Heart right ventricle (tissue), 16 donors: ENCODE measurements around the gene GRID1. TPM values are rescaled to one million over a fixed set of nuclear protein-coding genes. Genes with fewer than 3 reads are reported as not detected.

Source experiments
- ATAC-seq, 8 donors: fragments of 200-7000 bp; cut with Tn5 transposase; one replicate each; pipeline ENCODE4 v1.9.1; 2020; ENCODE audit warnings: mild to moderate bottlenecking in 8 of 8, moderate library complexity in 8 of 8, moderate number of reproducible peaks in 1 of 8
- DNase-seq, 2 donors: peaks; one replicate each; pipeline ENCODE4 v3.0.0-alpha.2; 2020
- H3K27ac ChIP-seq, 10 donors: fragments of 200-600 bp; sonication (generic) in 2 of 10; one replicate each; pipeline versions ENCODE4 v1.5.0 to v1.8.0; 2020 to 2022; ENCODE audit warnings: mild to moderate bottlenecking in 3 of 10
- H3K27me3 ChIP-seq, 7 donors: fragments of 200-600 bp; one replicate each; pipeline ENCODE4 v1.8.0; 2021 to 2022; ENCODE audit warnings: mild to moderate bottlenecking in 2 of 7
- H3K36me3 ChIP-seq, 9 donors: fragments of 200-600 bp; sonication (generic) in 1 of 9; one replicate each; pipeline versions ENCODE4 v1.5.0 to v1.8.0; 2020 to 2022; ENCODE audit warnings: mild to moderate bottlenecking in 2 of 9
- H3K4me1 ChIP-seq, 9 donors: fragments of 200-600 bp; sonication (generic) in 1 of 9; one replicate each; pipeline versions ENCODE4 v1.5.0 to v1.8.0; 2020 to 2022; ENCODE audit warnings: mild to moderate bottlenecking in 4 of 9
- H3K4me3 ChIP-seq, 10 donors: fragments of 200-600 bp; sonication (generic) in 2 of 10; one replicate each; pipeline versions ENCODE4 v1.5.0 to v1.8.0; 2020 to 2022; ENCODE audit warnings: mild to moderate bottlenecking in 7 of 10, moderate library complexity in 2 of 10
- H3K9me3 ChIP-seq, 11 donors: fragments of 200-600 bp in 10 of 11; sonication (generic) in 2 of 11; one replicate each; pipeline versions ENCODE4 v1.5.0 to v1.8.0; 2013 to 2022; ENCODE audit warnings: mild to moderate bottlenecking in 2 of 11, control low read depth in 1 of 11, moderate library complexity in 1 of 11
- CTCF ChIP-seq, 9 donors: fragments of 200-600 bp; sonication (generic) in 2 of 9; IDR thresholded peaks; one replicate each; pipeline versions ENCODE4 v1.5.0 to v1.8.0; 2021 to 2022; ENCODE audit warnings: antibody characterized with exemption in 9 of 9, mild to moderate bottlenecking in 5 of 9, moderate library complexity in 1 of 9
- WGBS, 2 donors: extraction: QIAGEN DNeasy Blood & Tissue Kit; methylation state at CpG; one replicate each; pipeline ENCODE4 v1.1.7; 2013; ENCODE audit warnings: inconsistent platforms in 1 of 2; 5-methylcytosine and 5-hydroxymethylcytosine counted together
- intact Hi-C, 10 donors: fragments of 100-400 bp; cut with DNase I; formaldehyde crosslinking; loops; one replicate each; pipeline versions ENCODE4 v1.11.1 to v1.14.2; 2022
- polyA plus RNA-seq, 2 donors: library from polyadenylated mRNA; stranded (reverse); fragments of 200-250 nt; gene quantifications; one replicate each; pipeline ENCODE4 v1.2.3, GENCODE V29; 2013
- total RNA-seq, 10 donors: library from RNA; stranded (reverse); fragmentation: NEBNext Ultra II Directional in 3 of 10; extraction: Animal tissue kit (Norgen Biotek cat#: 25700) in 3 of 10; gene quantifications; one replicate each; pipeline versions ENCODE4 v1.2.1 to v1.2.4, GENCODE V29; 2021 to 2023
- donor health status: Arrhythmogenic right ventricular cardiomyopathy.
- donor health status: ischemic (EF 13 %, LVEDD 7.1; RV severe dilation, severe dysfunction).
- donor health status: healthy with polysubstance abuse.
- donor health status: DM: no; HTN: yes; CAD: no.
- donor health status: DM: no; HTN: no; CAD: no.
- donor health status: ischemic (EF 25% LVEDD 6.9; RV normal size, moderate dysfunction).
- donor health status: ischemic (EF 25% LVEDD 5.7; RV mildly dilated, moderate dysfunction).
- donor health status: healthy.
- donor health status: DM: yes; HTN: yes; CAD: no.
- donor health status: Ischemic cardiomyopathy.
- donor health status: ischemic (EF 35%, LVEDD 5.7; RV mildly dilated, moderate dysfunction).
- donor health status: nonischemic (EF 11% LVEDD 7.7; RV severe dilation, severe dysfunction).
- donor health status: DM: yes; HTN: yes; CAD: no.
- donor health status: PGD.
- donor health status: ischemic (EF 29% LVEDD 5.4; RV normal size, mild dysfunction).
- donor health status: nonischemic (EF 23%, LVEDD 6.1; RV moderate dilation, normal function).

The GRID1 gene
- total and polyA plus RNA-seq, 12 donors = 0.44 to 3.4 (median 1.5) TPM

GRCh38 chr10:86335831-86336230 lies 30.8 kb downstream of the GRID1 start:
- no peak for TF ChIP-seq CTCF (IDR thresholded peaks at IDR 0.05)
- ATAC-seq (no peak), DNase-seq (no peak)
- H3K4me3 ChIP-seq = no peak overlapping the region
- WGBS, 2 donors = 83 to 100% methylated on average over 1 of the region's 1 CpG
- H3K9me3 ChIP-seq = no peaks in the 10 kb centered on the region
- H3K27me3 ChIP-seq = peaks cover 0 to 4% (median 0%) of the 10 kb centered on the region in 7 donors
- no peaks in the 10 kb centered on the region for H3K4me1 ChIP-seq
- no peaks in the 10 kb centered on the region for H3K36me3 ChIP-seq
- intact Hi-C loops = no loop called here
- H3K27ac ChIP-seq = no peak overlapping the region

- Histone ChIP-seq H3K9me3 (no peaks in the 10 kb centered on the region), H3K27me3 (peaks cover 0 to 4% (median 0%) of the 10 kb centered on the region in 7 donors), H3K27ac (no peak overlapping the region), H3K36me3 (no peaks in the 10 kb centered on the region), H3K4me1 (no peaks in the 10 kb centered on the region), H3K4me3 (no peak overlapping the region)
- TF ChIP-seq CTCF (IDR thresholded peaks at IDR 0.05) = no peak
- no peak for ATAC-seq
- intact Hi-C loops = no loop called here
- no peak for DNase-seq
Observed at GRCh38 chr10:86335257-86335656, 31.3 kb downstream of the GRID1 start.

GRCh38 chr10:86334488-86335085 lies 32.0 kb downstream of the GRID1 start:
- H3K4me1 ChIP-seq = no peaks in the 10 kb centered on the region
- TF ChIP-seq CTCF (IDR thresholded peaks at IDR 0.05) = no peak
- no peak for ATAC-seq
- peaks cover 0 to 4% (median 0%) of the 10 kb centered on the region in 7 donors for H3K27me3 ChIP-seq
- no peak for DNase-seq
- no peaks in the 10 kb centered on the region for H3K36me3 ChIP-seq
- no peak overlapping the region for H3K4me3 ChIP-seq
- intact Hi-C loops = no loop called here
- WGBS, 2 donors = 68 to 69% methylated on average over 4 of the region's 4 CpGs
- no peak overlapping the region for H3K27ac ChIP-seq
- H3K9me3 ChIP-seq = no peaks in the 10 kb centered on the region

- no peak overlapping the region for H3K4me3 ChIP-seq
- no peak for DNase-seq
- WGBS, 2 donors = 84 to 88% methylated on average over 7 of the region's 7 CpGs
- intact Hi-C loops = no loop called here
- ATAC-seq = no peak
- H3K4me1 ChIP-seq = no peaks in the 10 kb centered on the region
- peaks cover 0 to 4% (median 0%) of the 10 kb centered on the region in 7 donors for H3K27me3 ChIP-seq
- H3K27ac ChIP-seq = no peak overlapping the region
- no peaks in the 10 kb centered on the region for H3K36me3 ChIP-seq
- TF ChIP-seq CTCF (IDR thresholded peaks at IDR 0.05) = no peak
- H3K9me3 ChIP-seq = no peaks in the 10 kb centered on the region
Observed at GRCh38 chr10:86333826-86334487, 32.6 kb downstream of the GRID1 start.
